A549 (cell line): ENCODE results near the gene P4HB. TPM values are rescaled to one million over a fixed set of nuclear protein-coding genes. Genes with fewer than 3 reads are reported as not detected.

ENCODE experiments used
- ATAC-seq, 2 experiments: fragments of 200-7000 bp in 1 of 2; fragments of >200 bp in 1 of 2; cut with Nextera tagmentation in 1 of 2; cut with Tn5 transposase in 1 of 2; 3 replicates each; pipeline versions ENCODE4 v1.8.0 to v1.9.1; 2018 to 2020; ENCODE audit warnings: mild to moderate bottlenecking in 1 of 2, moderate library complexity in 1 of 2
- CTCF ChIA-PET: fragments of 300-600 bp; sonication (Branson Sonifier 250); formaldehyde crosslinking; extraction: SDS; loops from one replicate; lab custom pipeline; 2021; ENCODE audit warnings: antibody characterized with exemption, inconsistent platforms; lab: Yijun Ruan, JAX
- POLR2A ChIA-PET: fragments of 350-600 bp; formaldehyde crosslinking; extraction: SDS; loops from one replicate; lab custom pipeline; 2021; ENCODE audit warnings: antibody characterized with exemption, inconsistent platforms; lab: Yijun Ruan, JAX
- DNase-seq, 2 experiments: peaks; one replicate each; pipeline versions ENCODE4 v3.0.0 to v3.0.0-alpha.2; 2011 to 2016; ENCODE audit warnings: low read depth in 1 of 2, low spot score in 1 of 2
- FAIRE-seq: peaks from 2 replicates; lab custom pipeline; 2011; peaks lifted over from hg19 to GRCh38; lab: Jason Lieb, UNC
- H3K27ac ChIP-seq, 2 experiments: fragments of >200 bp; sonication (Bioruptor Twin); formaldehyde crosslinking; 3 replicates each; pipeline ENCODE4 v1.5.1; 2016 to 2017
- H3K4me1 ChIP-seq: fragments of >200 bp; sonication (Bioruptor Twin); formaldehyde crosslinking; 3 replicates; pipeline ENCODE4 v1.6.1; 2016
- H3K4me2 ChIP-seq: fragments of >200 bp; sonication (Bioruptor Twin); formaldehyde crosslinking; 3 replicates; pipeline ENCODE4 v1.6.1; 2016
- H3K4me3 ChIP-seq: fragments of >200 bp; sonication (Bioruptor Twin); formaldehyde crosslinking; 3 replicates; pipeline ENCODE4 v1.5.1; 2016
- H3K9me3 ChIP-seq: fragments of >200 bp; sonication (Bioruptor Twin); formaldehyde crosslinking; 3 replicates; pipeline ENCODE4 v1.6.1; 2016
- ATOH8 ChIP-seq: fragments of 250-450 bp; sonication (Bioruptor Pico); IDR thresholded peaks from 2 replicates; pipeline ENCODE4 v1.5.0; 2020; ENCODE audit warnings: low read depth, mild to moderate bottlenecking, moderate library complexity
- CBX8 ChIP-seq: fragments of 200-600 bp; sonication (generic); IDR thresholded peaks from 2 replicates; pipeline ENCODE4 v1.6.1; 2016
- CHD2 ChIP-seq: fragments of 150-350 bp; IDR thresholded peaks from 2 replicates; pipeline ENCODE4 v1.6.1; 2014; ENCODE audit warnings: low read length; ENCODE audit not compliant: partially characterized antibody
- CHD4 ChIP-seq: fragments of 200-600 bp; sonication (generic); IDR thresholded peaks from 2 replicates; pipeline ENCODE4 v1.6.1; 2016; ENCODE audit warnings: antibody characterized with exemption, mild to moderate bottlenecking, borderline replicate concordance
- E2F6 ChIP-seq: IDR thresholded peaks from 2 replicates; pipeline ENCODE4 v1.6.1; 2012; ENCODE audit warnings: low read depth, borderline replicate concordance
- EHF ChIP-seq: fragments of 250-450 bp; sonication (Bioruptor Pico); IDR thresholded peaks from 2 replicates; pipeline ENCODE4 v1.5.0; 2020; ENCODE audit warnings: mild to moderate bottlenecking
- EHMT2 ChIP-seq: fragments of 200-600 bp; sonication (generic); IDR thresholded peaks from 2 replicates; pipeline ENCODE4 v1.6.1; 2016; ENCODE audit warnings: antibody characterized with exemption, low read depth, mild to moderate bottlenecking, moderate library complexity
- ELK1 ChIP-seq: fragments of 150-350 bp; IDR thresholded peaks from 2 replicates; pipeline ENCODE4 v1.6.1; 2014; ENCODE audit warnings: low read depth, mild to moderate bottlenecking, low read length
- ESRRA ChIP-seq: fragments of 150-350 bp; IDR thresholded peaks from 2 replicates; pipeline ENCODE4 v1.6.1; 2014; ENCODE audit warnings: mild to moderate bottlenecking, low read length, borderline replicate concordance
- FOXS1 ChIP-seq: fragments of 250-450 bp; sonication (Bioruptor Pico); IDR thresholded peaks from 2 replicates; pipeline ENCODE4 v1.5.0; 2020; ENCODE audit warnings: mild to moderate bottlenecking, moderate library complexity
- HEYL ChIP-seq: fragments of 250-450 bp; sonication (Bioruptor Pico); IDR thresholded peaks from 2 replicates; pipeline ENCODE4 v1.8.0; 2021; ENCODE audit warnings: mild to moderate bottlenecking, moderate library complexity
- HOXB13 ChIP-seq: fragments of 250-450 bp; sonication (Bioruptor Pico); IDR thresholded peaks from 2 replicates; pipeline ENCODE4 v1.5.0; 2020; ENCODE audit warnings: low read depth, mild to moderate bottlenecking, moderate library complexity
- JUNB ChIP-seq: fragments of >200 bp; sonication (Bioruptor Twin); formaldehyde crosslinking; IDR thresholded peaks from 2 replicates; pipeline ENCODE4 v1.6.1; 2016
- KDM1A ChIP-seq: fragments of 200-600 bp; sonication (generic); IDR thresholded peaks from 2 replicates; pipeline ENCODE4 v1.6.1; 2016; ENCODE audit warnings: low read depth, mild to moderate bottlenecking
- MAFK ChIP-seq: fragments of 450-650 bp; IDR thresholded peaks from 2 replicates; pipeline ENCODE4 v1.6.1; 2014; ENCODE audit not compliant: partially characterized antibody
- MAZ ChIP-seq: fragments of 150-350 bp; IDR thresholded peaks from 2 replicates; pipeline ENCODE4 v1.6.1; 2014; ENCODE audit warnings: antibody characterized with exemption, low read depth, low read length, borderline replicate concordance
- NPAS2 ChIP-seq: fragments of 250-450 bp; sonication (Bioruptor Pico); IDR thresholded peaks from 2 replicates; pipeline ENCODE4 v1.8.0; 2022; ENCODE audit warnings: mild to moderate bottlenecking, moderate library complexity, borderline replicate concordance
- NR3C1 ChIP-seq: fragments of >200 bp; sonication (Bioruptor Twin); formaldehyde crosslinking; IDR thresholded peaks from 3 replicates; pipeline ENCODE4 v1.6.1; 2017
- PHF8 ChIP-seq: fragments of 200-600 bp; sonication (generic); IDR thresholded peaks from 2 replicates; pipeline ENCODE4 v1.6.1; 2016; ENCODE audit warnings: low read depth, mild to moderate bottlenecking, antibody characterized with exemption, moderate library complexity, borderline replicate concordance
- POLR2A ChIP-seq: IDR thresholded peaks from 2 replicates; pipeline ENCODE4 v1.6.1; 2012; ENCODE audit warnings: mild to moderate bottlenecking, low read length
- RFX5 ChIP-seq: fragments of 450-650 bp; IDR thresholded peaks from 2 replicates; pipeline ENCODE4 v1.7.1; 2014; ENCODE audit warnings: antibody characterized with exemption, mild to moderate bottlenecking, moderate library complexity
- SMC3 ChIP-seq: fragments of >200 bp; sonication (Bioruptor Twin); formaldehyde crosslinking; IDR thresholded peaks from 3 replicates; pipeline ENCODE4 v1.6.1; 2018; ENCODE audit warnings: inconsistent platforms
- SREBF2 ChIP-seq: fragments of 450-650 bp; IDR thresholded peaks from 2 replicates; pipeline ENCODE4 v1.6.1; 2014; ENCODE audit warnings: mild to moderate bottlenecking, moderate library complexity
- TP53 ChIP-seq: fragments of 250-450 bp; sonication (Bioruptor Pico); IDR thresholded peaks from 2 replicates; pipeline ENCODE4 v1.5.0; 2021; ENCODE audit warnings: mild to moderate bottlenecking, moderate library complexity
- WGBS: methylation state at CpG from one replicate; pipeline ENCODE4 v1.1.6; 2017; ENCODE audit errors: missing lambda C conversion rate; 5-methylcytosine and 5-hydroxymethylcytosine counted together
- polyA plus RNA-seq, 4 experiments: library from polyadenylated mRNA; depleted of rRNA in 3 of 4; stranded (reverse); fragments of >200 nt; fragmentation: RNase III in 1 of 4; extraction: RNeasy Plus Mini Kit Qiagen cat#74134 plus additional on column Dnase treatment in 1 of 4; gene quantifications; 2 replicates in 3 of 4; 3 replicates in 1 of 4; pipeline ENCODE4 v1.2.3, GENCODE V29; 2011 to 2017

Gene P4HB
- polyA plus RNA-seq, 2 of the 4 experiments (the other 2 are of a cell fraction): 102 to 622 TPM

GRCh38 chr17:81803728-81804558 is 56.4 kb downstream of the P4HB start, which contains the start of gene GCGR:
Gene GCGR, plus strand, starts transcription at chr17:81804150. Its CDS starts 4,869 bp downstream, at chr17:81809019.
- TF ChIP-seq EHMT2: no peak
- TF ChIP-seq RFX5: no peak
- TF ChIP-seq EHF (CRISPR knock-in tag): no peak
- TF ChIP-seq CHD4: no peak
- no peak for TF ChIP-seq HOXB13
- TF ChIP-seq NR3C1: no peak
- TF ChIP-seq SMC3: no peak
- TF ChIP-seq HEYL (CRISPR knock-in tag): no peak
- TF ChIP-seq JUNB: no peak
- TF ChIP-seq KDM1A: no peak
- no peak for TF ChIP-seq FOXS1 (CRISPR knock-in tag)
- no peak for TF ChIP-seq ESRRA
- no peak for TF ChIP-seq NPAS2 (CRISPR knock-in tag)
- no peak for TF ChIP-seq CHD2
- no peak for TF ChIP-seq POLR2A
- TF ChIP-seq ATOH8: no peak
- no peak for TF ChIP-seq E2F6
- FAIRE-seq: no peak
- Histone ChIP-seq H3K4me3 (peak within 1 kb of the TSS; percentile 42), H3K27ac (peak within 1 kb of the TSS in 1 of 2 experiments; percentile 70; a peak in 5 of 6 replicates), H3K9me3 (no peaks in the 10 kb centered on the region), H3K4me2 (peak within 1 kb of the TSS; percentile 97), H3K4me1 (peaks cover 36% of the 10 kb centered on the region)
- no peak for ATAC-seq
- ChIA-PET CTCF (no interaction called here), POLR2A (no interaction called here)
- 2% methylated on average over 53 of the region's 110 CpGs for WGBS
- DNase-seq: no peak

- CTCF ChIA-PET: no interaction called here
These were observed 57.3 kb downstream of the P4HB start for GRCh38 chr17:81802856-81803643.

More at GRCh38 chr17:81802856-81803643, 57.3 kb downstream of the P4HB start:
- FAIRE-seq: no peak
- POLR2A ChIA-PET: no interaction called here
- Histone ChIP-seq H3K9me3 (no peaks in the 10 kb centered on the region), H3K4me1 (peaks cover 36% of the 10 kb centered on the region), H3K4me3 (peak overlapping the region; percentile 42; the same call in 2 of the 3 replicates), H3K4me2 (peak overlapping the region; percentile 97), H3K27ac (no peak overlapping the region; a peak in 1 of 6 replicates)
- 54% methylated on average over 26 of the region's 26 CpGs for WGBS
- ATAC-seq: no peak
- TF ChIP-seq MAZ (no peak), FOXS1 (CRISPR knock-in tag) (no peak), TP53 (CRISPR knock-in tag) (no peak), MAFK (no peak), ELK1 (no peak), PHF8 (no peak), JUNB (no peak), CBX8 (no peak), CHD4 (no peak), SREBF2 (no peak), EHF (CRISPR knock-in tag) (no peak), NPAS2 (CRISPR knock-in tag) (no peak)
- DNase-seq: no peak
